ENCODE results near the gene TOMM5. TPM values are rescaled to one million over a fixed set of nuclear protein-coding genes. Genes with fewer than 3 reads are reported as not detected.

Gene TOMM5
- 322 to 345 TPM (median 337 TPM) in 5 replicates for total RNA-seq (2022; extraction: Qiagen RNA extraction; ENCODE audit: low read depth)

DNA sequence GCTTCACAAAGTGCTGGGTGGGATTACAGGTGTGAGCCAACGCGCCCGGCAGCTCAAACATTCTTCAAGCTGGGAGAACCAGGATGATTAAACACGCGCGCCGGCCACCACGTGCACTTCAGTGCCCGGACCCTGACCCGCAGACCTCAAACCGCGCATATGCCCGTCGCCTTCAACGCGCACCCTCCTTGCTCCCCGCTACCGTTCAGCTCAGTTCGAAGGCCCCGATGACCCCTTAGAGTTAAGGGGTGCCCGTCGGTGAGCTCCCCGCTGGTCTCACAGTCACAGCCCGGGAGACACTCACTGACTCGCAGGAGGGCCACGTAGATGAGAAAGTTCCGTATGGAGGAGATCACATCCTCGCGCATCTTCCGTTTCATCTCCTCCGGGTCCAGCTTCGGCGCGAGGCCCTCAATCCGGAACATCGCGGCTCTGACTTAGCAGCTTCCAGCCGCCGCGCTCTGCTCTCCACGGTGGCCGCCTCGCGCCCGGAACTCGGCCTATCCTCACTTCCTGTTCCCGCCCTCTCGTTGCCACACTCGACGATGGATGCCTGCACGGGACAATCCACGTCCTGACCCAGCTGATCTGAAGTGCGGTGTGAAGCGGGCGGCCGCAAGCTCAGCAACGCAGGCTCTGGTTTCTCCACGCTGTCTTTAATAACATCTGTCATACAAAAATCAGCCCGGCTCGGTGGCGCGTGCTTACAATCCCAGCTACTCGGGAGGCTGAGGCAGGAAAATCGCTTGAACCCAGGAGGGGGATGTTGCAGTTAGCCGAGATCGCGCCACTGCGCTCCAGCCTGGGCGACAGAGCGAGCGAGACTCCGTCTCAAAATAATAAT is at the start of gene TOMM5:
TSS of gene TOMM5 (minus strand) at position 490 of the 844 bp plus-strand sequence. CDS start at position 425, 65 bp downstream.

GRCh38 chr9:37575921-37576721 is 16.3 kb downstream of the TOMM5 start, which contains the start of gene FBXO10:
Gene FBXO10 (minus strand): TSS chr9:37576380. CDS start chr9:37541768, 34,612 bp downstream.

Other genes with a start within 250 kb of the TOMM5 start
- gene GRHPR, start 169.9 kb downstream of the TOMM5 start, total RNA-seq (2022; extraction: Qiagen RNA extraction; ENCODE audit: low read depth), result 139 to 164 TPM (median 156 TPM) in 5 replicates
- 7.7 to 9.7 TPM (median 8.9 TPM) in 5 replicates for gene ZBTB5, start 127.1 kb downstream of the TOMM5 start, total RNA-seq (2022; extraction: Qiagen RNA extraction; ENCODE audit: low read depth)
- gene POLR1E, start 106.6 kb downstream of the TOMM5 start, total RNA-seq (2022; extraction: Qiagen RNA extraction; ENCODE audit: low read depth), result 37.3 to 46.5 TPM (median 44.1 TPM) in 5 replicates
- gene FBXO10, start 16.2 kb downstream of the TOMM5 start, total RNA-seq (2022; extraction: Qiagen RNA extraction; ENCODE audit: low read depth), result 5.7 to 8.4 TPM (median 7.2 TPM) in 5 replicates
- 0.02 to 0.04 TPM (median 0.03 TPM) in 4 of 5 replicates, not detected in the other for gene FRMPD1, start 58.4 kb upstream of the TOMM5 start, total RNA-seq (2022; extraction: Qiagen RNA extraction; ENCODE audit: low read depth)
- 5.6 to 6.8 TPM (median 5.8 TPM) in 5 replicates for gene TRMT10B, start 161.2 kb upstream of the TOMM5 start, total RNA-seq (2022; extraction: Qiagen RNA extraction; ENCODE audit: low read depth)
- 66.7 to 92.3 TPM (median 86.7 TPM) in 5 replicates for gene EXOSC3, start 192.5 kb upstream of the TOMM5 start, total RNA-seq (2022; extraction: Qiagen RNA extraction; ENCODE audit: low read depth)
- gene DCAF10, start 208.2 kb upstream of the TOMM5 start, total RNA-seq (2022; extraction: Qiagen RNA extraction; ENCODE audit: low read depth), result 9.4 to 17.6 TPM (median 13.8 TPM) in 5 replicates